ENCODE data around the gene SLC43A1. TPM values are rescaled to one million over a fixed set of nuclear protein-coding genes. Genes with fewer than 3 reads are reported as not detected.

The SLC43A1 gene
- total RNA-seq, 1 donor from 2014 or later = 10.4 TPM

- Mint-ChIP-seq H3K27ac (ENCODE audit: unreplicated experiment) (no peak within 1 kb of the TSS), H3K4me1 (ENCODE audit: unreplicated experiment) (peaks cover 21% of the 10 kb centered on the region)
- peak; percentile 45 for TF ChIP-seq CTCF (IDR thresholded peaks at IDR 0.05; ENCODE audit: unreplicated experiment)
Measured at GRCh38 chr11:57460022-57460757, 55.3 kb downstream of the SLC43A1 start, which contains the start of gene RTN4RL2. Gene RTN4RL2, plus strand, starts transcription at chr11:57460528. Its CDS starts 338 bp downstream, at chr11:57460866.

GRCh38 chr11:57459164-57460021 lies 56.1 kb downstream of the SLC43A1 start:
- peaks cover 21% of the 10 kb centered on the region for H3K4me1 Mint-ChIP-seq (ENCODE audit: unreplicated experiment)
- DNase-seq (ENCODE audit: low spot score) = peak; percentile 26
- TF ChIP-seq CTCF (IDR thresholded peaks at IDR 0.05; ENCODE audit: unreplicated experiment) = no peak
- no peaks in the 10 kb centered on the region for H3K36me3 Mint-ChIP-seq (ENCODE audit: low read depth, unreplicated experiment)
- H3K27ac Mint-ChIP-seq (ENCODE audit: unreplicated experiment) = peak overlapping the region; percentile 3
- H3K9me3 Mint-ChIP-seq (ENCODE audit: unreplicated experiment) = no peaks in the 10 kb centered on the region
- peaks cover 38% of the 10 kb centered on the region for H3K27me3 Mint-ChIP-seq (ENCODE audit: unreplicated experiment)
- peak overlapping the region; percentile 88 for H3K4me3 Mint-ChIP-seq (ENCODE audit: unreplicated experiment)

More at GRCh38 chr11:57460022-57460757, 55.3 kb downstream of the SLC43A1 start, which contains the start of gene RTN4RL2:
- H3K27me3 Mint-ChIP-seq (ENCODE audit: unreplicated experiment) = peaks cover 38% of the 10 kb centered on the region
- H3K4me3 Mint-ChIP-seq (ENCODE audit: unreplicated experiment) = peak within 1 kb of the TSS; percentile 88
- peak; percentile 51 for DNase-seq (ENCODE audit: low spot score)
- H3K36me3 Mint-ChIP-seq (ENCODE audit: low read depth, unreplicated experiment) = no peaks in the 10 kb centered on the region
- no peaks in the 10 kb centered on the region for H3K9me3 Mint-ChIP-seq (ENCODE audit: unreplicated experiment)

- DNase-seq (ENCODE audit: low spot score) = peak; percentile 61
- Mint-ChIP-seq H3K4me1 (ENCODE audit: unreplicated experiment) (peaks cover 18% of the 10 kb centered on the region), H3K27ac (ENCODE audit: unreplicated experiment) (peak overlapping the region; percentile 3), H3K36me3 (ENCODE audit: low read depth, unreplicated experiment) (no peaks in the 10 kb centered on the region), H3K27me3 (ENCODE audit: unreplicated experiment) (peaks cover 35% of the 10 kb centered on the region), H3K4me3 (ENCODE audit: unreplicated experiment) (peak overlapping the region; percentile 73), H3K9me3 (ENCODE audit: unreplicated experiment) (no peaks in the 10 kb centered on the region)
- TF ChIP-seq CTCF (IDR thresholded peaks at IDR 0.05; ENCODE audit: unreplicated experiment) = peak; percentile 84
Measured at GRCh38 chr11:57458410-57459163, 56.9 kb downstream of the SLC43A1 start.

GRCh38 chr11:57458060-57458409 lies 57.5 kb downstream of the SLC43A1 start:
- DNase-seq (ENCODE audit: low spot score) = no peak
- no peak overlapping the region for H3K27ac Mint-ChIP-seq (ENCODE audit: unreplicated experiment)
- H3K27me3 Mint-ChIP-seq (ENCODE audit: unreplicated experiment) = peaks cover 30% of the 10 kb centered on the region
- no peak for TF ChIP-seq CTCF (IDR thresholded peaks at IDR 0.05; ENCODE audit: unreplicated experiment)
- no peaks in the 10 kb centered on the region for H3K36me3 Mint-ChIP-seq (ENCODE audit: low read depth, unreplicated experiment)
- H3K4me1 Mint-ChIP-seq (ENCODE audit: unreplicated experiment) = peaks cover 18% of the 10 kb centered on the region
- H3K4me3 Mint-ChIP-seq (ENCODE audit: unreplicated experiment) = no peak overlapping the region
- no peaks in the 10 kb centered on the region for H3K9me3 Mint-ChIP-seq (ENCODE audit: unreplicated experiment)
